ENCODE results near the gene OR8B12. TPM values are rescaled to one million over a fixed set of nuclear protein-coding genes. Genes with fewer than 3 reads are reported as not detected.

Gene OR8B12
- total RNA-seq, 1 experiment from 2014 or later: not detected

GRCh38 chr11:124514131-124514530 is 29.3 kb downstream of the OR8B12 start:
- Histone ChIP-seq H3K9me2 (ENCODE audit: insufficient read depth) (no peaks in the 10 kb centered on the region), H3K4me2 (ENCODE audit: low read length) (no peak overlapping the region), H3K36me3 (ENCODE audit: control insufficient read depth in 1 of 2, insufficient read depth in 2 of 2, low read length in 2 of 2) (no peaks in the 10 kb centered on the region), H2AFZ (ENCODE audit: low read depth, low read length, poor library complexity, severe bottlenecking) (no peak overlapping the region), H3K9me3 (ENCODE audit: control insufficient read depth in 1 of 2, insufficient read depth in 1 of 2, low read depth in 1 of 2, low read length in 2 of 2) (no peaks in the 10 kb centered on the region), H4K20me1 (ENCODE audit: insufficient read depth) (no peaks in the 10 kb centered on the region; the same call in 1 of the 2 replicates), H3K79me2 (ENCODE audit: insufficient read depth, low read length) (no peaks in the 10 kb centered on the region), H3K4me1 (ENCODE audit: control insufficient read depth in 1 of 2, insufficient read depth in 2 of 2, low read length in 2 of 2) (no peaks in the 10 kb centered on the region), H3K27ac (ENCODE audit: low read depth, low read length) (no peak overlapping the region), H3K9ac (ENCODE audit: low read length) (no peak overlapping the region), H3K4me3 (replicated peaks in 1 of 2; ENCODE audit: low read depth in 1 of 2, low read length in 2 of 2) (no peak overlapping the region), H3K27me3 (ENCODE audit: insufficient read depth, low read length) (peaks cover 68% of the 10 kb centered on the region)
- ATAC-seq (no peak), DNase-seq (ENCODE audit: low read depth, low spot score) (no peak)
- TF ChIP-seq POLR2AphosphoS5 (IDR thresholded peaks at IDR 0.05; ENCODE audit: low read depth, low read length): no peak
- TF ChIP-seq, protein P1, sequence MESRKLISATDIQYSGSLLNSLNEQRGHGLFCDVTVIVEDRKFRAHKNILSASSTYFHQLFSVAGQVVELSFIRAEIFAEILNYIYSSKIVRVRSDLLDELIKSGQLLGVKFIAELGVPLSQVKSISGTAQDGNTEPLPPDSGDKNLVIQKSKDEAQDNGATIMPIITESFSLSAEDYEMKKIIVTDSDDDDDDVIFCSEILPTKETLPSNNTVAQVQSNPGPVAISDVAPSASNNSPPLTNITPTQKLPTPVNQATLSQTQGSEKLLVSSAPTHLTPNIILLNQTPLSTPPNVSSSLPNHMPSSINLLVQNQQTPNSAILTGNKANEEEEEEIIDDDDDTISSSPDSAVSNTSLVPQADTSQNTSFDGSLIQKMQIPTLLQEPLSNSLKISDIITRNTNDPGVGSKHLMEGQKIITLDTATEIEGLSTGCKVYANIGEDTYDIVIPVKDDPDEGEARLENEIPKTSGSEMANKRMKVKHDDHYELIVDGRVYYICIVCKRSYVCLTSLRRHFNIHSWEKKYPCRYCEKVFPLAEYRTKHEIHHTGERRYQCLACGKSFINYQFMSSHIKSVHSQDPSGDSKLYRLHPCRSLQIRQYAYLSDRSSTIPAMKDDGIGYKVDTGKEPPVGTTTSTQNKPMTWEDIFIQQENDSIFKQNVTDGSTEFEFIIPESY (IDR thresholded peaks at IDR 0.05; ENCODE audit: extremely low read depth, insufficient replicate concordance, low read length): no peak
- no peak for TF ChIP-seq CBX3 (IDR thresholded peaks at IDR 0.05; ENCODE audit: low read depth)
- no peak for TF ChIP-seq SRF (IDR thresholded peaks at IDR 0.05; ENCODE audit: low read depth)
- TF ChIP-seq ELF1 (IDR thresholded peaks at IDR 0.05; ENCODE audit: borderline replicate concordance, low read depth): no peak
- no peak for TF ChIP-seq POLR2A (IDR thresholded peaks at IDR 0.05; ENCODE audit: borderline replicate concordance, extremely low read depth, insufficient read depth, insufficient read length)
- intact Hi-C loops (cut with micrococcal nuclease): no loop called here
- ChIA-PET RAD21 (ENCODE audit: low non-redundant PET in 1 of 2, low total read pairs in 2 of 2, uncharacterized antibody in 2 of 2, unreplicated experiment in 2 of 2) (no interaction called here), POLR2A (no interaction called here), CTCF (no interaction called here)
- BruUV-seq (replicated peaks): no TSS peak

DNA sequence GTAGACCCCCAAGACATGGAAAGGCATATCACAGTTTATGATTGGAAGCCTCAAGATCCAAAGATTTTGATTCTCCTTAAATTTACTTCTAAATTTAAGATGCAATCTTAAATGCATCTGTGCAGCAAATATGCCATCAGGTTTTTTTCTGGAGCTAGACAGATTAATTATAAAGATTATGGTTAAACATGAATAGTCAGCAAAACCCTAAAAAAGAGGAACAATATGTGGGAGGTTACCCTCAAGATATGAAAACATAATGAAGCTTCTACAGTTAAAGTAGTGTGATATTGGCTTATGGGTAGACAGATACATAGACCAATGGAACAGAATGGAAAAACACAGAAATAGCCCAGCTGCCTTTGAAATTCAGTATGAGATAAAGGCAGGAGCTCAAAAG is 31.7 kb downstream of the OR8B12 start:
- ATAC-seq (no peak), DNase-seq (ENCODE audit: low read depth, low spot score) (no peak)
- Histone ChIP-seq H4K20me1 (ENCODE audit: insufficient read depth) (no peaks in the 10 kb centered on the region; the same call in 1 of the 2 replicates), H3K27me3 (ENCODE audit: insufficient read depth, low read length) (peaks cover 56% of the 10 kb centered on the region), H3K4me2 (ENCODE audit: low read length) (no peak overlapping the region), H3K9ac (ENCODE audit: low read length) (no peak overlapping the region), H3K36me3 (ENCODE audit: control insufficient read depth in 1 of 2, insufficient read depth in 2 of 2, low read length in 2 of 2) (no peaks in the 10 kb centered on the region), H3K4me1 (ENCODE audit: control insufficient read depth in 1 of 2, insufficient read depth in 2 of 2, low read length in 2 of 2) (no peaks in the 10 kb centered on the region), H2AFZ (ENCODE audit: low read depth, low read length, poor library complexity, severe bottlenecking) (no peak overlapping the region), H3K9me2 (ENCODE audit: insufficient read depth) (no peaks in the 10 kb centered on the region), H3K79me2 (ENCODE audit: insufficient read depth, low read length) (no peaks in the 10 kb centered on the region), H3K27ac (ENCODE audit: low read depth, low read length) (no peak overlapping the region), H3K4me3 (replicated peaks in 1 of 2; ENCODE audit: low read depth in 1 of 2, low read length in 2 of 2) (no peak overlapping the region), H3K9me3 (ENCODE audit: control insufficient read depth in 1 of 2, insufficient read depth in 1 of 2, low read depth in 1 of 2, low read length in 2 of 2) (no peaks in the 10 kb centered on the region)
- BruUV-seq (replicated peaks): no TSS peak
- ChIA-PET CTCF (no interaction called here), RAD21 (ENCODE audit: low non-redundant PET in 1 of 2, low total read pairs in 2 of 2, uncharacterized antibody in 2 of 2, unreplicated experiment in 2 of 2) (no interaction called here), POLR2A (no interaction called here)
- intact Hi-C loops (cut with micrococcal nuclease): no loop called here
- TF ChIP-seq TCF7L2 (IDR thresholded peaks at IDR 0.05; ENCODE audit: borderline replicate concordance, extremely low read depth, insufficient read depth, insufficient read length): no peak
- TF ChIP-seq CEBPB (IDR thresholded peaks at IDR 0.05; ENCODE audit: low read depth): no peak
- no peak for TF ChIP-seq MAX (IDR thresholded peaks at IDR 0.05)
- no peak for TF ChIP-seq RAD21 (IDR thresholded peaks at IDR 0.05; ENCODE audit: low read depth)
- no peak for TF ChIP-seq ZNF274 (IDR thresholded peaks at IDR 0.05; ENCODE audit: low read depth, low read length)

All from HCT116 (cell line).